Measurements from ENCODE around the gene KCNG1. TPM values are rescaled to one million over a fixed set of nuclear protein-coding genes. Genes with fewer than 3 reads are reported as not detected.

Gene KCNG1
- polyA plus RNA-seq (ENCODE audit: low read depth in 6 of 6) = 100 to 1,000 TPM in 4 of 6 donors, 10 to 100 TPM in 2; 32.3 to 184 (median 107) TPM

- Mint-ChIP-seq H3K36me3 (peaks cover 0 to 5% of the 10 kb centered on the region in 2 donors), H3K27ac (peak within 1 kb of the TSS in 4 of 6 donors; percentile 32 to 87 (median 83)), H3K27me3 (peaks cover 10 to 71% (median 57%) of the 10 kb centered on the region in 3 donors), H3K4me3 (peak within 1 kb of the TSS; percentile 66 to 97 (median 92)), H3K9me3 (peaks cover 0 to 2% (median 0%) of the 10 kb centered on the region in 7 donors), H3K4me1 (peaks cover 21 to 62% (median 31%) of the 10 kb centered on the region in 3 donors)
- peak; percentile 67 for DNase-seq
- ATAC-seq (ENCODE audit: low read depth in 2 of 2) = peak; percentile 85 to 86
Measured at GRCh38 chr20:51022803-51023616, at the start of gene KCNG1. Gene KCNG1 (minus strand): TSS chr20:51023107. CDS start chr20:51010338, 12,769 bp downstream.

GRCh38 chr20:51070621-51071020 lies 47.7 kb upstream of the KCNG1 start:
- Mint-ChIP-seq H3K36me3 (peaks cover 8 to 9% of the 10 kb centered on the region in 2 donors), H3K27me3 (peaks cover 30 to 55% (median 38%) of the 10 kb centered on the region in 3 donors), H3K27ac (no peak overlapping the region), H3K4me3 (no peak overlapping the region), H3K4me1 (peaks cover 3 to 14% (median 5%) of the 10 kb centered on the region in 3 donors), H3K9me3 (peaks cover 0 to 8% (median 4%) of the 10 kb centered on the region in 7 donors)
- ATAC-seq (ENCODE audit: low read depth in 2 of 2) = no peak
- DNase-seq = no peak

GRCh38 chr20:51067792-51068191 lies 44.9 kb upstream of the KCNG1 start:
- H3K4me3 Mint-ChIP-seq = no peak overlapping the region
- peaks cover 0 to 4% (median 0%) of the 10 kb centered on the region in 7 donors for H3K9me3 Mint-ChIP-seq
- no peak for DNase-seq
- H3K27me3 Mint-ChIP-seq = peaks cover 27 to 32% (median 30%) of the 10 kb centered on the region in 3 donors
- H3K27ac Mint-ChIP-seq = no peak overlapping the region
- no peak for ATAC-seq (ENCODE audit: low read depth in 2 of 2)
- peaks cover 0 to 3% of the 10 kb centered on the region in 2 donors for H3K36me3 Mint-ChIP-seq
- peaks cover 0 to 11% (median 5%) of the 10 kb centered on the region in 3 donors for H3K4me1 Mint-ChIP-seq

GRCh38 chr20:51065615-51066014 lies 42.7 kb upstream of the KCNG1 start:
- Mint-ChIP-seq H3K36me3 (peaks cover 0 to 1% of the 10 kb centered on the region in 2 donors), H3K4me1 (peaks cover 0 to 18% (median 9%) of the 10 kb centered on the region in 3 donors), H3K4me3 (no peak overlapping the region), H3K9me3 (peaks cover 0 to 4% (median 0%) of the 10 kb centered on the region in 7 donors), H3K27ac (no peak overlapping the region), H3K27me3 (peaks cover 14 to 22% (median 15%) of the 10 kb centered on the region in 3 donors)
- no peak for ATAC-seq (ENCODE audit: low read depth in 2 of 2)
- no peak for DNase-seq

- Mint-ChIP-seq H3K27me3 (peaks cover 16 to 28% (median 20%) of the 10 kb centered on the region in 3 donors), H3K27ac (peak overlapping the region in 1 of 6 donors; percentile 41), H3K9me3 (peaks cover 0 to 4% (median 0%) of the 10 kb centered on the region in 7 donors), H3K4me3 (no peak overlapping the region), H3K4me1 (peaks cover 0 to 23% (median 9%) of the 10 kb centered on the region in 3 donors), H3K36me3 (no peaks in the 10 kb centered on the region)
- no peak for DNase-seq
- no peak for ATAC-seq (ENCODE audit: low read depth in 2 of 2)
Measured at GRCh38 chr20:51064137-51064536, 41.2 kb upstream of the KCNG1 start.

GRCh38 chr20:51062065-51062464 lies 39.2 kb upstream of the KCNG1 start:
- DNase-seq = no peak
- no peak for ATAC-seq (ENCODE audit: low read depth in 2 of 2)
- Mint-ChIP-seq H3K9me3 (peaks cover 0 to 4% (median 0%) of the 10 kb centered on the region in 7 donors), H3K27ac (peak overlapping the region in 1 of 6 donors; percentile 35), H3K4me3 (no peak overlapping the region), H3K27me3 (peaks cover 11 to 41% (median 12%) of the 10 kb centered on the region in 3 donors), H3K36me3 (no peaks in the 10 kb centered on the region), H3K4me1 (peaks cover 0 to 30% (median 4%) of the 10 kb centered on the region in 3 donors)

GRCh38 chr20:51061418-51062045 lies 38.6 kb upstream of the KCNG1 start:
- H3K4me1 Mint-ChIP-seq = peaks cover 0 to 30% (median 4%) of the 10 kb centered on the region in 3 donors
- DNase-seq (no peak), ATAC-seq (ENCODE audit: low read depth in 2 of 2) (no peak)
- H3K27me3 Mint-ChIP-seq = peaks cover 15 to 46% (median 16%) of the 10 kb centered on the region in 3 donors
- H3K36me3 Mint-ChIP-seq = no peaks in the 10 kb centered on the region
- H3K9me3 Mint-ChIP-seq = peaks cover 0 to 6% (median 1%) of the 10 kb centered on the region in 7 donors
- no peak overlapping the region for H3K4me3 Mint-ChIP-seq
- peak overlapping the region in 2 of 6 donors; percentile 56 to 71 for H3K27ac Mint-ChIP-seq

GRCh38 chr20:51060301-51060700 lies 37.4 kb upstream of the KCNG1 start:
- no peaks in the 10 kb centered on the region for H3K36me3 Mint-ChIP-seq
- H3K27ac Mint-ChIP-seq = peak overlapping the region in 1 of 6 donors; percentile 33
- H3K9me3 Mint-ChIP-seq = peaks cover 0 to 6% (median 0%) of the 10 kb centered on the region in 7 donors
- no peak for ATAC-seq (ENCODE audit: low read depth in 2 of 2)
- DNase-seq = no peak
- no peak overlapping the region for H3K4me3 Mint-ChIP-seq
- peaks cover 0 to 30% (median 4%) of the 10 kb centered on the region in 3 donors for H3K4me1 Mint-ChIP-seq
- H3K27me3 Mint-ChIP-seq = peaks cover 16 to 48% (median 26%) of the 10 kb centered on the region in 3 donors

- DNase-seq (no peak), ATAC-seq (ENCODE audit: low read depth in 2 of 2) (no peak)
- Mint-ChIP-seq H3K9me3 (peaks cover 0 to 6% (median 0%) of the 10 kb centered on the region in 7 donors), H3K27ac (no peak overlapping the region), H3K36me3 (no peaks in the 10 kb centered on the region), H3K4me3 (no peak overlapping the region), H3K27me3 (peaks cover 20 to 51% (median 31%) of the 10 kb centered on the region in 3 donors), H3K4me1 (peaks cover 0 to 30% (median 4%) of the 10 kb centered on the region in 3 donors)
Measured at GRCh38 chr20:51059862-51060261, 37.0 kb upstream of the KCNG1 start.

- DNase-seq = no peak
- Mint-ChIP-seq H3K36me3 (no peaks in the 10 kb centered on the region), H3K4me1 (peaks cover 0 to 41% (median 4%) of the 10 kb centered on the region in 3 donors), H3K27me3 (peaks cover 23 to 64% (median 48%) of the 10 kb centered on the region in 3 donors), H3K4me3 (no peak overlapping the region), H3K27ac (peak overlapping the region in 1 of 6 donors; percentile 12), H3K9me3 (peaks cover 0 to 6% (median 2%) of the 10 kb centered on the region in 7 donors)
- ATAC-seq (ENCODE audit: low read depth in 2 of 2) = no peak
Measured at GRCh38 chr20:51058017-51058416, 35.1 kb upstream of the KCNG1 start.

GRCh38 chr20:51054233-51054632 lies 31.3 kb upstream of the KCNG1 start:
- ATAC-seq (ENCODE audit: low read depth in 2 of 2) (no peak), DNase-seq (no peak)
- peaks cover 0 to 39% (median 3%) of the 10 kb centered on the region in 3 donors for H3K4me1 Mint-ChIP-seq
- H3K4me3 Mint-ChIP-seq = no peak overlapping the region
- H3K36me3 Mint-ChIP-seq = peaks cover 0 to 3% of the 10 kb centered on the region in 2 donors
- no peak overlapping the region for H3K27ac Mint-ChIP-seq
- peaks cover 39 to 75% (median 69%) of the 10 kb centered on the region in 3 donors for H3K27me3 Mint-ChIP-seq
- peaks cover 0 to 7% (median 4%) of the 10 kb centered on the region in 7 donors for H3K9me3 Mint-ChIP-seq

- peaks cover 0 to 17% (median 8%) of the 10 kb centered on the region in 7 donors for H3K9me3 Mint-ChIP-seq
- no peak overlapping the region for H3K4me3 Mint-ChIP-seq
- H3K4me1 Mint-ChIP-seq = peaks cover 0 to 25% (median 3%) of the 10 kb centered on the region in 3 donors
- peaks cover 39 to 70% (median 45%) of the 10 kb centered on the region in 3 donors for H3K27me3 Mint-ChIP-seq
- ATAC-seq (ENCODE audit: low read depth in 2 of 2) = no peak
- DNase-seq = no peak
- H3K36me3 Mint-ChIP-seq = peaks cover 0 to 8% of the 10 kb centered on the region in 2 donors
- no peak overlapping the region for H3K27ac Mint-ChIP-seq
Measured at GRCh38 chr20:51050531-51051075, 27.7 kb upstream of the KCNG1 start.
